Kidney glomerular epithelial cell (primary cell): ENCODE data around the gene LMCD1.

Experiments used
- DNase-seq: peaks from one replicate; lab custom pipeline; 2025; lab: John Stamatoyannopoulos, UW

LMCD1 gene

GRCh38 chr3:8619548-8619947 lies 117.9 kb downstream of the LMCD1 start:
- DNase-seq, result no peak

- no peak for DNase-seq
Measured at GRCh38 chr3:8621141-8621540, 119.5 kb downstream of the LMCD1 start.

DNA sequence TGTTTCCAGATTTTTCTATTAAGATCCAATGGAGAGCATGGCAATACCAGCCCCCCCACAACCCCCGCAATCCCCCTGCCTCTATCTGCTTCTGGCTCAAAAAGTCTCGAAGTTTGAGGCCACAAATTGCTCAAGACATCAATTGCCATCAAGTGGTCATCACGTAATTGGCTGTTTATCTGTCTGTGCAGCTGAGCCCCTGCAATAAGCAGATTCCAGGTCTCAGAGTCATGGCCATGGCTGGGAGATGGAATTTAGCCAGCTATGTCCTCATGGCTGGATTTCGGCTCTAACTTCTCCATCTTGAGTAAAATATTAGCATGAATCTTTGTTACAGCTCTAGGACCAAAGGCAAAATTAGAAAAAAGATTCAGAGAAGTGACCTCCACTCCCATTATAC lies 120.2 kb downstream of the LMCD1 start:
- DNase-seq, result no peak

- peak; percentile 61 for DNase-seq
Measured at GRCh38 chr3:8622873-8623691, 121.5 kb downstream of the LMCD1 start.

GRCh38 chr3:8623741-8624140 lies 122.1 kb downstream of the LMCD1 start:
- no peak for DNase-seq
